Tibial artery (tissue), 4 donors: ENCODE measurements around the gene LRRC46.

Experiments
- DNase-seq, 2 donors: peaks; one replicate each; pipeline ENCODE4 v3.0.0-alpha.2; 2019
- H3K27ac ChIP-seq, 2 donors: fragments of 200-600 bp; sonication (generic) in 1 of 2; 1 replicate in 1 of 2; 2 replicates in 1 of 2; pipeline ENCODE4 v1.5.1; 2018 to 2019; ENCODE audit warnings: mild to moderate bottlenecking in 1 of 2
- H3K27me3 ChIP-seq, 2 donors: fragments of 200-600 bp; sonication (generic) in 1 of 2; one replicate each; pipeline versions ENCODE4 v1.5.1 to v1.6.0; 2016 to 2019
- H3K36me3 ChIP-seq, 3 donors: fragments of 200-600 bp; sonication (generic) in 2 of 3; one replicate each; pipeline ENCODE4 v1.5.1; 2016 to 2019; ENCODE audit warnings: mild to moderate bottlenecking in 2 of 3
- H3K4me1 ChIP-seq, 4 donors: fragments of 200-600 bp; sonication (generic) in 2 of 4; 1 replicate in 3 of 4; 2 replicates in 1 of 4; pipeline ENCODE4 v1.5.1; 2016 to 2019
- H3K4me3 ChIP-seq, 2 donors: fragments of 200-600 bp; sonication (generic) in 1 of 2; 1 replicate in 1 of 2; 2 replicates in 1 of 2; pipeline ENCODE4 v1.5.1; 2018 to 2019; ENCODE audit warnings: mild to moderate bottlenecking in 2 of 2
- H3K9me3 ChIP-seq, 3 donors: fragments of 200-600 bp; sonication (generic) in 1 of 3; one replicate each; pipeline ENCODE4 v1.5.1; 2016 to 2019
- CTCF ChIP-seq, 2 experiments: fragments of 200-600 bp in 1 of 2; fragments of 450-650 bp in 1 of 2; IDR thresholded peaks; one replicate each; pipeline ENCODE4 v1.5.1; 2017 to 2019; ENCODE audit warnings: antibody characterized with exemption in 2 of 2, mild to moderate bottlenecking in 1 of 2, moderate library complexity in 1 of 2
- intact Hi-C: fragments of 100-400 bp; cut with DNase I; formaldehyde crosslinking; loops from one replicate; pipeline ENCODE4 v1.15.0; 2023; ENCODE audit warnings: low total_unique reads

The LRRC46 gene

GRCh38 chr17:47883589-47884426 lies 52.3 kb downstream of the LRRC46 start:
- no peaks in the 10 kb centered on the region for H3K36me3 ChIP-seq
- intact Hi-C loops, result loop anchor here (10.0 kb wide), 1 partner anchor 81 kb away; no protein-coding TSS in a partner anchor
- DNase-seq, result no peak
- H3K9me3 ChIP-seq, result no peaks in the 10 kb centered on the region
- no peak for TF ChIP-seq CTCF (IDR thresholded peaks at IDR 0.05)
- H3K27ac ChIP-seq, result no peak overlapping the region
- H3K4me3 ChIP-seq, result no peak overlapping the region
- peaks cover 0 to under 1% of the 10 kb centered on the region in 2 donors for H3K27me3 ChIP-seq
- H3K4me1 ChIP-seq, result peaks cover 0 to 22% (median 0%) of the 10 kb centered on the region in 4 donors

DNA sequence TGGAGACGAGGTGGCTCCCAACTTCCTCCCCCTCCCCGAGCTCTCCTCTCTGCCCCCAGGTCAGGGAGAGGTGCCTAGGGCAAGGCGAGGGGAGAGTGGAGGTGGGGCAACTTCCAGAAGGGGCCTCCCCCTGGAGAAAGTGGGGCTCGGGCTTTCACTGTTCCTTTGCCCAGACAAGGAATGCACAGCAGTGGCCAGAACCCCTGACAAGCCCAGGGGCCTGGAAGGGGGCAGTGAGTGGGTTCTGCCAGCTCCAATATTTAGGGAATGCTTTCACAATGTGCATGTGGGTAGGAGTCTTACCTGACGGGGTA lies 52.9 kb downstream of the LRRC46 start:
- peaks cover 0 to 22% (median 0%) of the 10 kb centered on the region in 4 donors for H3K4me1 ChIP-seq
- H3K36me3 ChIP-seq, result no peaks in the 10 kb centered on the region
- TF ChIP-seq CTCF (IDR thresholded peaks at IDR 0.05), result no peak
- no peak overlapping the region for H3K27ac ChIP-seq
- no peak for DNase-seq
- intact Hi-C loops, result loop anchor here (10.0 kb wide), 1 partner anchor 80 kb away; no protein-coding TSS in a partner anchor
- H3K27me3 ChIP-seq, result no peaks in the 10 kb centered on the region
- H3K4me3 ChIP-seq, result no peak overlapping the region
- no peaks in the 10 kb centered on the region for H3K9me3 ChIP-seq

DNA sequence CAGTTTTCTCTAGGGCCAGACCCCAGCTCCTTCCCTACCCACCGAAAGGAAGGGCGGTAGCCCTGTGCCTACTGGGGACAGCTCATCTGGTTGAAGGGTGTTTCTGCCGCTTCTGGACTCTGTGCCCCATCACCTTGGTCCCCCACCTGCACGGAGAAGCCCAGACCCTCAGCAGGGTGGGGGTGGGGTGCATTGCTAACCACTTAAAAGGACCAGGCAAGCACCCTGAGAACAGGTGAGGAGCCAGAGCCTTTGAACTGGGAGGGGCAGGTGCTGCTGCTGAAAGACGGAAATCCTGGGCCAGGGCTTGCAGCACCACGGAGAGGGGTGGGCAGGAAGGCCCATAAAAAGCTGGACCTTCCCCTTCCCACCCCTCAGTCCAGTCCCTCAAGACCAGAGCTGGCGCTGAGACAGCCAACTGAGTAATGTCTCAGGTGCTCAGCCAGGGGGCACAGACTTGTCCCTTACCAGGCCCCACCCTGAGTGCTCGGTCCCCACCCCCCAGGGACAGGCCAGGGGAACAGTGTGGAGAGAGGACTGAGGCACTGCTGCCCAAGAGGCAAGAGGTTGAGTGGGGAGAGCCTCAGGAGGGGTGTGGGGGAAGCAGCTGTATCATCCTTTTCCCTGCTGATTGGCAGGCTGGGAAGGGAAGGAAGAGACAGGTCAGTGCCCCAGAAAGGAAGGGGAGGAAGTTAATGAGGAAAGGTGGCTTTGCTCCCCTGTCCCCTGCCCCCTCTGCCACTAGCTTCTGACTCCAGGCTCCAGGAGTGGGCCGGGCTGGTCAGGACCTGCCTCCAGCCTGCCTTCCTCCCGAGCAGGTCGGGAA lies 53.6 kb downstream of the LRRC46 start:
- H3K36me3 ChIP-seq, result no peaks in the 10 kb centered on the region
- H3K4me3 ChIP-seq, result no peak overlapping the region
- intact Hi-C loops, result loop anchor here (10.0 kb wide), 1 partner anchor 80 kb away; no protein-coding TSS in a partner anchor
- no peaks in the 10 kb centered on the region for H3K9me3 ChIP-seq
- H3K27ac ChIP-seq, result no peak overlapping the region
- H3K27me3 ChIP-seq, result no peaks in the 10 kb centered on the region
- H3K4me1 ChIP-seq, result peaks cover 0 to 26% (median 0%) of the 10 kb centered on the region in 4 donors
- TF ChIP-seq CTCF (IDR thresholded peaks at IDR 0.05), result no peak
- no peak for DNase-seq
